Bronchial epithelial cell (primary cell): ENCODE data around the gene ATXN7L2. TPM values are rescaled to one million over a fixed set of nuclear protein-coding genes. Genes with fewer than 3 reads are reported as not detected.

Source experiments
- DNase-seq: peaks from one replicate; pipeline ENCODE4 v3.0.0-alpha.2; 2010; ENCODE audit warnings: low read depth
- FAIRE-seq: peaks from 2 replicates; lab custom pipeline; 2011; peaks lifted over from hg19 to GRCh38; lab: Jason Lieb, UNC
- H3K27me3 ChIP-seq: 2 replicates; pipeline ENCODE4 v1.5.1; 2011; ENCODE audit warnings: low read length; ENCODE audit not compliant: control insufficient read depth, insufficient read depth
- H3K36me3 ChIP-seq: 2 replicates; pipeline ENCODE4 v1.5.1; 2011; ENCODE audit warnings: low read length; ENCODE audit not compliant: control insufficient read depth, insufficient read depth
- H3K4me3 ChIP-seq: 2 replicates; pipeline ENCODE4 v1.5.1; 2011; ENCODE audit warnings: mild to moderate bottlenecking, low read depth, low read length, control low read depth
- total RNA-seq: library from RNA; depleted of rRNA; stranded (reverse); fragments of >200 nt; gene quantifications from 2 replicates; pipeline ENCODE4 v1.2.1, GENCODE V29; 2014
- TF ChIP-seq, protein P1 (sequence below): IDR thresholded peaks from 2 replicates; pipeline ENCODE4 v1.5.1; 2011; ENCODE audit warnings: mild to moderate bottlenecking, moderate library complexity, low read length, control low read depth, inconsistent platforms; ENCODE audit not compliant: insufficient read depth, severe bottlenecking

ATXN7L2 gene
- total RNA-seq, 1 donor from 2014 or later = 1.3 TPM

DNA sequence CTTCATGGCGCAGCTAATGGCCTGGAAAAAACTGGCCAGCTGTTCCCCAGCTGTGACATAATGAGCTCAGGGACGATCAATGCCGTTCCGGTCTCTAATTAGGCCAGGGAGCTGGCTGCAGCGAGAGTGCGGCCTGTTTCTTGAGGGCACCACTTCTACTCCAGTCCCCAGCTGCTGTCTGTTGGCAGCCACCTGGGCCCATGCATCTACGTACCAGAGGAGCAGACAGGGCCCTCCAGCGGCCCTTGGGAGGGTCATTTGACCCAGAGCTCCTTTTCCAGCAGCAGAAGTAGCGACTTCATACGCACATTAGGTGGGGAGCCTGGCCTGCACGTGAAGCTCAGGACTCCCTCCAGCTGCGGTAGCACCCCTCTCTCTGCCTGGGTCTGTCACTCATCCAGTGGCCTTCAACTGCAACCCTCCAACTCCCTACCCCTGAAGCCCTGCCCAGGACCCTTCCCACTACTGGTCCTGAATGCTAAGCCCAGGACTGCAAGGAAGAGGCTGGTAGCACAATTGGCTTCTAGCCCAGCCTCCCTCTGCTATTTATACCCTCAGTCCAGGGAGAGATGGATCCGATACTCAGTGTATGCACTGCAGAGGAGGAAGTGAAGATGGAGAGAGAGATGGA lies 46.9 kb downstream of the ATXN7L2 start:
- H3K36me3 ChIP-seq = no peaks in the 10 kb centered on the region
- peaks cover 2% of the 10 kb centered on the region for H3K27me3 ChIP-seq
- DNase-seq = no peak
- TF ChIP-seq, protein P1, sequence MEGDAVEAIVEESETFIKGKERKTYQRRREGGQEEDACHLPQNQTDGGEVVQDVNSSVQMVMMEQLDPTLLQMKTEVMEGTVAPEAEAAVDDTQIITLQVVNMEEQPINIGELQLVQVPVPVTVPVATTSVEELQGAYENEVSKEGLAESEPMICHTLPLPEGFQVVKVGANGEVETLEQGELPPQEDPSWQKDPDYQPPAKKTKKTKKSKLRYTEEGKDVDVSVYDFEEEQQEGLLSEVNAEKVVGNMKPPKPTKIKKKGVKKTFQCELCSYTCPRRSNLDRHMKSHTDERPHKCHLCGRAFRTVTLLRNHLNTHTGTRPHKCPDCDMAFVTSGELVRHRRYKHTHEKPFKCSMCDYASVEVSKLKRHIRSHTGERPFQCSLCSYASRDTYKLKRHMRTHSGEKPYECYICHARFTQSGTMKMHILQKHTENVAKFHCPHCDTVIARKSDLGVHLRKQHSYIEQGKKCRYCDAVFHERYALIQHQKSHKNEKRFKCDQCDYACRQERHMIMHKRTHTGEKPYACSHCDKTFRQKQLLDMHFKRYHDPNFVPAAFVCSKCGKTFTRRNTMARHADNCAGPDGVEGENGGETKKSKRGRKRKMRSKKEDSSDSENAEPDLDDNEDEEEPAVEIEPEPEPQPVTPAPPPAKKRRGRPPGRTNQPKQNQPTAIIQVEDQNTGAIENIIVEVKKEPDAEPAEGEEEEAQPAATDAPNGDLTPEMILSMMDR = no peak
- no peak for FAIRE-seq
- no peak overlapping the region for H3K4me3 ChIP-seq

DNA sequence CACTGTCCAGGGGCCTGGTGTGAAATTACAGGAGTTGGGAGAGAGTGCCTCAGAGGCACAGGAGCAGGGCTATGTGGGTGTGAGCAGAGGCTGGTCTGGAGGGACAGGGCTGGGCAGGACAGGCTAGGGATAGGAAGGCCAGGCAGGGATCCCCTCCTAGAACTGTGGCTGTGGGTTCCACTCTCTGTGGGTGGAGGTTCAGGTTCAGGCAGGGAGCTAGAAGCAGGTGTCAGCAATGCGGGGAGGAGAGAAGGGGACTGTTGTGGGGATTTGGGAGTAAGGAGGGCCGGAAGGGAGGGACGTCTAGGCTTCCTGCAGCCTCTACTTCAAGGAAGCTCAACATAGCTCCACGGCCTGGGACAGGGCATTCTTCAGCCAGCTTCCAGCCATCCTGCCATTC lies 47.7 kb downstream of the ATXN7L2 start:
- no peak for FAIRE-seq
- H3K27me3 ChIP-seq = peaks cover 2% of the 10 kb centered on the region
- no peak for DNase-seq
- TF ChIP-seq, protein P1 = no peak
- no peak overlapping the region for H3K4me3 ChIP-seq
- H3K36me3 ChIP-seq = no peaks in the 10 kb centered on the region

DNA sequence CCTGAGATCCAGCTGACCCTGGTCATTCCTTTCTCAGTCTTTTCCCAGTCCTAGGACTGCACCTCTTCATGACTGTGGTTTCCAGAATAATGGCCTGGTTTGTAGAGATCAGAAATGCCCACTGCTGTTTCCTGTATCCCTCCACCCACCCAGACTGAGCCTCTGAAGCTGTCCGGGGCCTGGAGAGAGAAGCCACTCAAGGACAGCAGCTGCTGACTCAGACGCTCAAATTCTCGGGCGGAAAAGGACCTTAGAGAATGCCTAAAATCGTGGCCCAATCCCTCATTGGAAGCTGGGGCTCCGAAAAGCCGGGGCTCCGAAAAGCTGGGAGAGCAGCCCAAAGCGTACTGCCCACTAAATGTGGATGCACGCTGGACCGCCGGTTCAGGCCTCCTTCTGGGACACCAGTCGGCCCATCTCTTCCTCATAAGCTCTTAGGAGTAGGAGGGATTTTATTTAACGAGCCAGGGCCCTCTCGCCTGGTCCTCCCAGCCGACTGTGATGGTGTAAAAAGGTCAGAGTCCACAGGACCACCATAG lies 48.2 kb downstream of the ATXN7L2 start:
- DNase-seq (no peak), FAIRE-seq (no peak)
- TF ChIP-seq, protein P1 = no peak
- H3K27me3 ChIP-seq = peaks cover 2% of the 10 kb centered on the region
- H3K36me3 ChIP-seq = no peaks in the 10 kb centered on the region
- no peak overlapping the region for H3K4me3 ChIP-seq

DNA sequence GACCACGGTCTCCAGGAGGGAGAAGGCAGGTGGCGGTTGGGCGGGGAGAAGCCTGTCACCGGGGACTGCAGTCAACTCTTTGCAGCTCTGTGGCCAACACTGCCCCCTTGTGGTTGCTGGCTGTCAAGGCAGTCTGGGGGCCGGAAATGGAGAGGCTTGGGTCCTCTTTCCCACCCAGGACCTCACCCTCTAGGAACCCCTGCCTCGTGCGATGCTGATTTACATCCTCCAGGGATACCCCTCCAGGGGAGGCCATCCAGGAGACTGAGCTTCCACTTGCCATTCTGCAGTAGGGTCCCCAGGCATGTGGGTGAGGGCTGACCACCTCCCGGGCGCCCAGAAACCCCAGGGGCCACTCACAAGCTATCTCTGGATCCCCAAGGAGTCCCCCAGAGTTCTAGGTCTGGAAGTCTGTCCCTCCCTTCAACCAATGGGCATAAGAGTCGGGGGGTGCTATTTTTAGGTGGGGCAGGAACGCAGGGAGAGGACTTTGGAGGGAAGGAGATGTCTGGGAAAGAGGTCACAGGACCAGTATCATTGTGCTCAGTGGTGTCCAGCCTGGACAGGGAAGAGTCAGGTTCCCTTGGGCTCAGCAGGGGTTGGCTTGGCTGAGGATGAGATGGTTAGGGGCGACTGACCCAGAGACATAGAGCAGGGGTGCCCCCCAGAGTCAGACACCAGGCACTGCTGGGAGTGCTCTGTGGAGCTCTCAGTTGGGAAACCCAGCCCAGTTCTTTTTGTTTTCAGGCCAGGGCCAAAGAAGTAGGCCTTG lies 48.8 kb downstream of the ATXN7L2 start:
- H3K36me3 ChIP-seq = no peaks in the 10 kb centered on the region
- H3K4me3 ChIP-seq = no peak overlapping the region
- peak; percentile 46 for DNase-seq
- no peaks in the 10 kb centered on the region for H3K27me3 ChIP-seq
- TF ChIP-seq, protein P1 = peak; percentile 98
- no peak for FAIRE-seq

DNA sequence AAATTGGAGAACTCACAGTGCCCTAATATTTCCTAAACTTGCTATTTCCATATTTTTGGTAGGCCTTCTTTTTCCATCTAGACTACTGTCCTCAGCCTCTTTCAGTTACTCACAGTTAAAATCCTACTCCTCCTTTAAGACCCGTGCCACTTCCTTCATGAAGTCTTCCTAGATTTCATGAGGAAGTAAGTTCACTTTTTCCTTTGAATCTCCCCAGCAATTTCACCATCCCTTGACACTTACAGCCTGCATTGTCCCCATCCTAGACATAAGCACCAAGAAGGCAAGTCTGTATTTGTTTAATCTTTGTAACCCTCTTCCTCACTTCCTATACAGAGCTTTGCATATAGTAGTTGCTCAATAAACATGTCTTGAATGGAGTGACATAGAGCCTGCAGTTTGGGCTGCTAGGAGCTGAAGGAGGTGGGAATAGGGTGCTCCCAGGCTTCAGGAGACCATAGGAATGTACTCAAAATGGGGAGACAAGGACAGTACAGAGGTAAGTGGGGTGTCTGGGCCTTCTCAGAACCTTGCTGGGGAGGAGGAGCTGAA lies 50.7 kb downstream of the ATXN7L2 start:
- Histone ChIP-seq H3K36me3 (no peaks in the 10 kb centered on the region), H3K4me3 (no peak overlapping the region), H3K27me3 (no peaks in the 10 kb centered on the region)
- FAIRE-seq (no peak), DNase-seq (no peak)
- TF ChIP-seq, protein P1 = no peak
